MM.1S (cell line): ENCODE measurements around the gene SEC24B.

Source experiments
- DNase-seq: peaks from one replicate; pipeline ENCODE4 v3.0.0-alpha.2; 2015
- H2AFZ ChIP-seq: fragments of 300-600 bp; sonication (generic); 2 replicates; pipeline ENCODE4 v1.6.0; 2016; ENCODE audit warnings: antibody characterized with exemption, low read length
- H3F3A ChIP-seq: fragments of 300-600 bp; sonication (generic); 2 replicates; pipeline ENCODE4 v1.6.1; 2016; ENCODE audit warnings: mild to moderate bottlenecking, antibody characterized with exemption, low read length, moderate library complexity, mixed read lengths; ENCODE audit not compliant: insufficient read depth
- H3K27ac ChIP-seq: fragments of 300-600 bp; sonication (generic); 2 replicates; pipeline ENCODE4 v1.5.1; 2016; ENCODE audit warnings: mild to moderate bottlenecking, low read length
- H3K27me3 ChIP-seq: fragments of 300-600 bp; sonication (generic); replicated peaks from 2 replicates; pipeline ENCODE4 v1.6.0; 2016; ENCODE audit warnings: low read length; ENCODE audit not compliant: insufficient read depth
- H3K36me3 ChIP-seq: fragments of 300-600 bp; sonication (generic); replicated peaks from 2 replicates; pipeline ENCODE4 v1.6.1; 2016; ENCODE audit warnings: mild to moderate bottlenecking, low read length, mixed read lengths; ENCODE audit not compliant: insufficient read depth
- H3K4me1 ChIP-seq: fragments of 300-600 bp; sonication (generic); 2 replicates; pipeline ENCODE4 v1.6.1; 2016; ENCODE audit warnings: low read length, mixed read lengths
- H3K4me2 ChIP-seq: fragments of 300-600 bp; sonication (generic); 2 replicates; pipeline ENCODE4 v1.6.0; 2016; ENCODE audit warnings: low read depth, low read length
- H3K4me3 ChIP-seq: fragments of 300-600 bp; sonication (generic); 2 replicates; pipeline ENCODE4 v1.5.1; 2016; ENCODE audit warnings: low read length, mixed read lengths
- H3K79me2 ChIP-seq: fragments of 300-600 bp; sonication (generic); 2 replicates; pipeline ENCODE4 v1.6.1; 2016; ENCODE audit warnings: mixed run types, low read length, mixed read lengths
- H3K9ac ChIP-seq: fragments of 300-600 bp; sonication (generic); 2 replicates; pipeline ENCODE4 v1.6.1; 2016; ENCODE audit warnings: low read length, mixed read lengths
- H3K9me2 ChIP-seq: fragments of 300-600 bp; sonication (generic); replicated peaks from 2 replicates; pipeline ENCODE4 v1.6.1; 2016; ENCODE audit warnings: mild to moderate bottlenecking, low read length, mixed read lengths; ENCODE audit not compliant: insufficient read depth
- H3K9me3 ChIP-seq: fragments of 300-600 bp; sonication (generic); replicated peaks from 2 replicates; pipeline ENCODE4 v1.6.1; 2016; ENCODE audit warnings: mild to moderate bottlenecking, low read length, mixed read lengths; ENCODE audit not compliant: insufficient read depth
- H4K20me1 ChIP-seq: fragments of 300-600 bp; sonication (generic); 2 replicates; pipeline ENCODE4 v1.6.1; 2016; ENCODE audit warnings: mild to moderate bottlenecking, low read length, moderate library complexity, mixed read lengths; ENCODE audit not compliant: insufficient read depth
- EZH2 ChIP-seq: fragments of 300-600 bp; sonication (generic); optimal IDR thresholded peaks from 2 replicates; pipeline ENCODE3; 2017; ENCODE audit warnings: low read depth, mild to moderate bottlenecking, antibody characterized with exemption, low read length, mixed read lengths
- EZH2phosphoT487 ChIP-seq: fragments of 300-600 bp; sonication (generic); IDR thresholded peaks from 2 replicates; pipeline ENCODE4 v1.6.1; 2018; ENCODE audit warnings: antibody characterized with exemption, low read length
- TF ChIP-seq, protein P1 (sequence below): fragments of 300-600 bp; sonication (generic); IDR thresholded peaks from 2 replicates; pipeline ENCODE4 v1.5.1; 2016; ENCODE audit warnings: antibody characterized with exemption, low read length, mixed read lengths

SEC24B gene

DNA sequence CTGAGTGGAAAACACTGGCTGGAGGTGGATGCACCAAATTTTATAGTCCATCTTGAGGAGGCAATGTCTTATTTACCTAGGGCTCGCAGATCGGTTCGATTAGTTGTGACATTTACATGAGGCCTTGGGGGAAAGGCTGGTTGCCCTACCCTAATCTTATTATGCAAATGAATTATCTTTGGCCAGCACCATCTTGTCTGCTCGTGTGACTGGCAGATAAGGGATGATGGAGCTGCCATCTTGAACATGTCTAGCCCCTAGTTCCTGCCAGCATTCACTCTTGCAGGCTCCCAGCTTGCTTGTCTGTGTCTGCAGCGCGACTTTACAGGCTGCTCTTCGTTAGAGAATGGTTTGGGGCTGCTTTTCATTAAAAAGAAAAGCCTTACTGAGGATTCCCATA, 61.9 kb downstream of the SEC24B start:
- peaks cover 3% of the 10 kb centered on the region; the same call in 1 of the 2 replicates for H3K79me2 ChIP-seq
- H3K4me1 ChIP-seq: no peaks in the 10 kb centered on the region
- TF ChIP-seq, protein P1, sequence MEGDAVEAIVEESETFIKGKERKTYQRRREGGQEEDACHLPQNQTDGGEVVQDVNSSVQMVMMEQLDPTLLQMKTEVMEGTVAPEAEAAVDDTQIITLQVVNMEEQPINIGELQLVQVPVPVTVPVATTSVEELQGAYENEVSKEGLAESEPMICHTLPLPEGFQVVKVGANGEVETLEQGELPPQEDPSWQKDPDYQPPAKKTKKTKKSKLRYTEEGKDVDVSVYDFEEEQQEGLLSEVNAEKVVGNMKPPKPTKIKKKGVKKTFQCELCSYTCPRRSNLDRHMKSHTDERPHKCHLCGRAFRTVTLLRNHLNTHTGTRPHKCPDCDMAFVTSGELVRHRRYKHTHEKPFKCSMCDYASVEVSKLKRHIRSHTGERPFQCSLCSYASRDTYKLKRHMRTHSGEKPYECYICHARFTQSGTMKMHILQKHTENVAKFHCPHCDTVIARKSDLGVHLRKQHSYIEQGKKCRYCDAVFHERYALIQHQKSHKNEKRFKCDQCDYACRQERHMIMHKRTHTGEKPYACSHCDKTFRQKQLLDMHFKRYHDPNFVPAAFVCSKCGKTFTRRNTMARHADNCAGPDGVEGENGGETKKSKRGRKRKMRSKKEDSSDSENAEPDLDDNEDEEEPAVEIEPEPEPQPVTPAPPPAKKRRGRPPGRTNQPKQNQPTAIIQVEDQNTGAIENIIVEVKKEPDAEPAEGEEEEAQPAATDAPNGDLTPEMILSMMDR: no peak
- no peak for TF ChIP-seq EZH2
- TF ChIP-seq EZH2phosphoT487: no peak

DNA sequence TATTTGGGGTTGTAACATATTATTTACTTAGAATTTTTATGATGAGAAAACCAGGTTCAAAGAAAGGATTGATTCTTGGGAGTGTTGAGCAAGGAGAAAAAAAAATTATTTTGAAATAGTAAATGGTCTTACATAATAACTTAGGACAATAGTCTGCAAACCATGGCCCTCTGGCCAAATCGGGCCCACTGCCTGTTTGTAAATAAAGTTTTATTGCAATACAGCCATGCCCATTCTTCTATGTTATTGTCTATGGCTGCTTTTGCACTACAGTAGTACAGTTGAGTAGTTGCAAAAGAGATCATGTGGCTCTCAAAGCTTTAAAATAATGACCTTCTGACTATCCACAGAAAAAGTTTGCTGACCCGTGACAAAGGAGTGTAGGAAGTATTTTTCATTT, 63.3 kb downstream of the SEC24B start:
- TF ChIP-seq EZH2 (no peak), EZH2phosphoT487 (no peak)
- TF ChIP-seq, protein P1: no peak
- DNase-seq: no peak
- H4K20me1 ChIP-seq: no peaks in the 10 kb centered on the region
- no peak overlapping the region for H3K27ac ChIP-seq
- no peak overlapping the region for H3K4me2 ChIP-seq
- no peaks in the 10 kb centered on the region for H3K27me3 ChIP-seq
- H3F3A ChIP-seq: no peaks in the 10 kb centered on the region; the same call in 1 of the 2 replicates
- H3K4me1 ChIP-seq: no peaks in the 10 kb centered on the region
- H3K9me2 ChIP-seq: no peaks in the 10 kb centered on the region
- H3K9me3 ChIP-seq: no peaks in the 10 kb centered on the region
- no peak overlapping the region for H3K9ac ChIP-seq
- peaks cover 11% of the 10 kb centered on the region; the same call in 1 of the 2 replicates for H3K36me3 ChIP-seq
- no peak overlapping the region for H2AFZ ChIP-seq
- H3K4me3 ChIP-seq: no peak overlapping the region
- H3K79me2 ChIP-seq: peaks cover 3% of the 10 kb centered on the region; the same call in 1 of the 2 replicates

More for the DNA sequence above, 61.9 kb downstream of the SEC24B start:
- Histone ChIP-seq H3K4me2 (no peak overlapping the region), H3K27me3 (no peaks in the 10 kb centered on the region), H3K4me3 (no peak overlapping the region), H4K20me1 (no peaks in the 10 kb centered on the region), H3K9me2 (no peaks in the 10 kb centered on the region), H2AFZ (no peak overlapping the region), H3K27ac (no peak overlapping the region), H3K9me3 (no peaks in the 10 kb centered on the region), H3F3A (no peaks in the 10 kb centered on the region), H3K9ac (no peak overlapping the region), H3K36me3 (peaks cover 11% of the 10 kb centered on the region; the same call in 1 of the 2 replicates)
- DNase-seq: no peak

DNA sequence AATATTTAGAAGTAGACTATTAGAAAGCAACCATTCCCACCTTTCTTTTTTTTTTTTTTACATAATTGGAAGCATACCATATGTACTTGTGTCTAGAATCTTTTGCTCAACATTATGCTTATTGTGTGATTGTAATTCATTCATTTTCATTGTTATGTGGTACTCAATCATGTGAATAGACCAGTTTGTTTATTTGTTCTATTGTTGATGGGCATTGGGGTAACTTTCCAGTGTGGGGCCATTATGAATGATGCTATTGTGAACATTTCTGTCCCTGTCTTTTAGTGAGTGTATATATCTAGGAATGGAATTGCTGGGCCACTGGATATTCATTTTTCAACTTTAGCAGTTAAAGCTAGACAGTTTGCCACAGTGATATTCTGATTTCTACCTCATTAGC, 63.9 kb downstream of the SEC24B start:
- H4K20me1 ChIP-seq: no peaks in the 10 kb centered on the region
- H3K27me3 ChIP-seq: no peaks in the 10 kb centered on the region
- no peak for DNase-seq
- H3K4me1 ChIP-seq: no peaks in the 10 kb centered on the region
- H3K9ac ChIP-seq: no peak overlapping the region
- H3K9me2 ChIP-seq: no peaks in the 10 kb centered on the region
- H3F3A ChIP-seq: no peaks in the 10 kb centered on the region; the same call in 1 of the 2 replicates
- H3K79me2 ChIP-seq: peaks cover 3% of the 10 kb centered on the region; the same call in 1 of the 2 replicates
- H2AFZ ChIP-seq: no peak overlapping the region
- H3K4me2 ChIP-seq: no peak overlapping the region
- TF ChIP-seq, protein P1: no peak
- TF ChIP-seq EZH2phosphoT487 (no peak), EZH2 (no peak)
- H3K27ac ChIP-seq: no peak overlapping the region
- no peak overlapping the region for H3K4me3 ChIP-seq
- no peaks in the 10 kb centered on the region for H3K9me3 ChIP-seq
- peaks cover 11% of the 10 kb centered on the region; the same call in 1 of the 2 replicates for H3K36me3 ChIP-seq
